Keratinocyte (primary cell): ENCODE results near the gene BUB1.

Experiments
- CTCF ChIP-seq, 3 experiments: IDR thresholded peaks in 1 of 3; conservative IDR thresholded peaks in 1 of 3; optimal IDR thresholded peaks in 1 of 3; 2 replicates in 2 of 3; 3 replicates in 1 of 3; pipeline versions ENCODE3 to v1.5.1; 2011; ENCODE audit warnings: low read length in 3 of 3, mild to moderate bottlenecking in 3 of 3, moderate library complexity in 2 of 3, control low read depth in 1 of 3, inconsistent platforms in 1 of 3; ENCODE audit not compliant: insufficient read depth in 2 of 3; ENCODE audit errors: extremely low read depth in 1 of 3
- EZH2 ChIP-seq: IDR thresholded peaks from one replicate; pipeline ENCODE4 v1.6.1; 2012; ENCODE audit warnings: inconsistent platforms, mild to moderate bottlenecking, low read length, moderate library complexity

DNA sequence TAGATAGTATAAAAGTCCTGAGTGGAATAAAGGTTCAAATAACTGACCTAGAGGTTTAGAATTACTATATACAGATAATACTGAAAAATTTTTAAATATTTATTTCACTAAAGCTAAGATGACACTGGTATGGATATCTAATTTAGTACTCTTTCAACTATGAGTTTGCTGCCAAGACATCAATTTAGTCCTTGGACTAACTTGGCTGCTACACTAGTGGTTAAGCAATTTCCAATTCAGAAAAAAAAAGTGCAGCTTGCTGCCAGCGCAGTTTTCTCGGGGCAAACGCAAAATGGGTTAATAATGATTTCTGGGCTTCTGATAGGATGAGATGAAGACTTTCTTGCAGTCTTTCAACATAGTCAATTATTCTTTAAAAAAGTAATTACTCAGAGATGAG, 10.8 kb downstream of the BUB1 start:
- TF ChIP-seq CTCF (optimal IDR thresholded peaks at IDR 0.05 in 1 of 3, IDR thresholded peaks at IDR 0.05 in 1 of 3, conservative IDR thresholded peaks at IDR 0.05 in 1 of 3; ENCODE audit: extremely low read depth in 1 of 3, insufficient read depth in 2 of 3, low read length in 3 of 3) (no peak), EZH2 (no peak)
